Small intestine (tissue), 7 donors: ENCODE results near the gene RNF19B. TPM values are rescaled to one million over a fixed set of nuclear protein-coding genes. Genes with fewer than 3 reads are reported as not detected.

ENCODE experiments used
- DNase-seq, 2 donors: peaks; one replicate each; pipeline versions ENCODE4 v3.0.0 to v3.0.0-alpha.2; 2013
- FAIRE-seq: peaks from 2 replicates; lab custom pipeline; 2012; peaks lifted over from hg19 to GRCh38; lab: Jason Lieb, UNC
- H3K27ac ChIP-seq, 3 donors: one replicate each; pipeline ENCODE4 v1.5.1; 2013; ENCODE audit warnings: low read length in 2 of 3, mild to moderate bottlenecking in 2 of 3, control low read depth in 1 of 3, inconsistent platforms in 1 of 3, low read depth in 1 of 3, moderate library complexity in 1 of 3
- H3K27me3 ChIP-seq, 3 donors: one replicate each; pipeline ENCODE4 v1.6.1; 2013; ENCODE audit warnings: low read length in 3 of 3, inconsistent platforms in 1 of 3; ENCODE audit not compliant: control insufficient read depth in 3 of 3, insufficient read depth in 3 of 3
- H3K36me3 ChIP-seq, 3 donors: one replicate each; pipeline ENCODE4 v1.6.1; 2013; ENCODE audit warnings: low read length in 3 of 3, inconsistent platforms in 1 of 3, low read depth in 1 of 3, mild to moderate bottlenecking in 1 of 3, moderate library complexity in 1 of 3; ENCODE audit not compliant: control insufficient read depth in 3 of 3, insufficient read depth in 2 of 3
- H3K4me1 ChIP-seq, 3 donors: one replicate each; pipeline ENCODE4 v1.6.1; 2013; ENCODE audit warnings: low read length in 2 of 3, inconsistent platforms in 1 of 3, low read depth in 1 of 3, mild to moderate bottlenecking in 1 of 3, moderate library complexity in 1 of 3; ENCODE audit not compliant: control insufficient read depth in 3 of 3, insufficient read depth in 2 of 3
- H3K4me3 ChIP-seq, 3 donors: one replicate each; pipeline ENCODE4 v1.5.1; 2013; ENCODE audit warnings: low read length in 3 of 3, control low read depth in 1 of 3, inconsistent platforms in 1 of 3, low read depth in 1 of 3, mild to moderate bottlenecking in 1 of 3, moderate library complexity in 1 of 3
- H3K9me3 ChIP-seq, 2 donors: one replicate each; pipeline ENCODE4 v1.6.1; 2013; ENCODE audit warnings: low read depth in 1 of 2, low read length in 1 of 2; ENCODE audit not compliant: control insufficient read depth in 2 of 2, insufficient read depth in 1 of 2
- WGBS, 3 donors: extraction: QIAGEN DNeasy Blood & Tissue Kit; methylation state at CpG; one replicate each; pipeline ENCODE4 v1.1.7; 2013; 5-methylcytosine and 5-hydroxymethylcytosine counted together
- polyA plus RNA-seq, 4 donors: library from polyadenylated mRNA; stranded (reverse) in 3 of 4; unstranded in 1 of 4; fragments of 200-250 nt in 3 of 4; fragments of 120-200 nt in 1 of 4; gene quantifications; one replicate each; pipeline versions ENCODE4 v1.2.1 to v1.2.3, GENCODE V29; 2013
- donor health status: healthy with polysubstance abuse.
- donor health status: control.
- donor health status: control.
- donor health status: Bipolar disorder and iron deficiency.
- donor health status: healthy.

RNF19B gene
- polyA plus RNA-seq, 4 donors = 20.8 to 29.2 (median 28.9) TPM

DNA sequence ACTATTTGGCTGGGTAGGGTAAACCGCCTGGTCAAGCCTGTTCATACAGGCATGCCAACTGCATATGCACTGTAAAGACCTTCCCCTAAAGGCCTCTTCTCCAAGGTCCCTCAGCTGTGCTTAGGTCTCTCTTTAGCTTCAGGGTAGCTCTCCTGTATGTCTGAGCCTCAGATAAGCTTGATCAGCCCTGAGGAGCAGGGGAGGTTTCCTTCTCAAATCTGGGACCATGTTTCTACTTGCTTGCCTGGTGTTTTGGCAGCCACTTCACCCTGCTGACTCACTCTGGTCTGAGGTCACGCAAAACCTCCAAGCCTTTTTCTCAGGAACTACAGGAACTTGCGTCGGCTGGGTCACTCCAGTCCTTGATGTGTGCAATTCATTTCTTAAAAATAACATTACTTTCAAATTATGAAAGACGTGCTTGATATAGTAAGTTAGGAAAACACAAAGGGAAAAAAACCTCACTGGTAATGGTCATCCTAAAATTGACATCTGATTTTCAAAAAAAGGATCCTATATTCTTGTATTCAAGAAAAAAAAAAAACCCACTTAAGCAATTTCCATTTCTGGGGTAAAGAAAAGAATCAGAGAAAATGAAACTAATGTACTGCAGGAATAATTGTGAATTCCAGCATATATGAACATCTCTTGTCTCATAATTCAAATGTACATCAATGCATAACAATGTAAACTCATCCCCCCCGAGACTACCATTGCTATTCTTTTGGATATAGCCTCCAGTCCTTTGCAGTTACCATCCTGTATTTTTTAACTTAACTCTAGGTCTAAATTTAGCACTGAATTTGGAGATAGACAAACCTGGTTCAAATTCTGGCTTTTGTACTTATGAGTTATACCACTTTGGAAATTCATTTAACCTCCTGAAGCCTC is 24.8 kb upstream of the RNF19B start:
- DNase-seq (no peak), FAIRE-seq (no peak)
- 57 to 86% (median 73%) methylated on average over 6 of the region's 6 CpGs for WGBS, 3 donors
- Histone ChIP-seq H3K4me1 (peaks cover 0 to 19% (median 0%) of the 10 kb centered on the region in 3 donors), H3K4me3 (no peak overlapping the region), H3K36me3 (no peaks in the 10 kb centered on the region), H3K9me3 (no peaks in the 10 kb centered on the region), H3K27ac (peak overlapping the region in 1 of 3 donors; percentile 18), H3K27me3 (no peaks in the 10 kb centered on the region)

DNA sequence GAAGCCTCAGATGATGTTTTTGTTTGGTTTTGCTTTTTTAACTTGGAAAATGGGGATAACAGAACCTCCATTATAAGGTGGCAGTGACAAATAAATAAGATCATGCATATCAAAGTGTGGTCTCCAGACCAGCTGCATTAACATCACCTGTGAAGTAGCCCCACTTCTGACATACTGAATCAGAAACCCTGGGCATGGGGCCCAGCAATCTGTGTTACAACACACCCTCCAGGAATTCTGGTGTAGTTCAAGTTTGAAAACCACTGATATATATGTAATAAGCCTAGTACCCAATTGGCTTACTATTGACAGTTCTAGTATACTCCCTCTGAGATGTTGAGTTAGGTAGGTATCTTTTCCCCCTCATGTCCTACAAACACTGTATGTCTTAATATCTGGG is 24.1 kb upstream of the RNF19B start:
- Histone ChIP-seq H3K9me3 (no peaks in the 10 kb centered on the region), H3K4me1 (peaks cover 0 to 19% (median 0%) of the 10 kb centered on the region in 3 donors), H3K4me3 (no peak overlapping the region), H3K27ac (peak overlapping the region in 1 of 3 donors; percentile 18), H3K27me3 (no peaks in the 10 kb centered on the region), H3K36me3 (no peaks in the 10 kb centered on the region)
- DNase-seq = no peak
- FAIRE-seq = no peak

DNA sequence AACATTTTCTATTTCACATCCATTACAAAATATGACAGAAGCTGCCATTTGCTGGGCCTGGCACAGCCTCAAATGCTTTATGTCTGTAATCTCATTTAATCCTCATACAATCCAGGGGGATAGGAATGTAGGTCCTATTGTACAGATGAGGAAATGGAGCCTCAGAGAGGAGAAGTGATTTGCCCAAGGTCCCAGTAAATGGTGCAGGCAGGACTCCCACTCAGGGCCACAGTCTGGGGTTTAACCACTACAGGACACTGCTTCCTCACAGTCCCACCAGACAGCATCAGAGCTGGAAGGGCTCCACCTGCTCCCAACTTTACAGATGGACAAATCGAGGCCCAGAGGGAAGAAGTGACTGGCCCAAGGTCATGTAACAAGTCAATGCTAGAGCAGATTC is 20.6 kb upstream of the RNF19B start:
- no peak for DNase-seq
- Histone ChIP-seq H3K4me3 (no peak overlapping the region), H3K27ac (no peak overlapping the region), H3K36me3 (no peaks in the 10 kb centered on the region), H3K4me1 (peaks cover 0 to 14% (median 0%) of the 10 kb centered on the region in 3 donors), H3K9me3 (no peaks in the 10 kb centered on the region), H3K27me3 (no peaks in the 10 kb centered on the region)
- 88 to 100% (median 96%) methylated on average over 1 of the region's 1 CpG for WGBS, 3 donors
- FAIRE-seq = no peak

DNA sequence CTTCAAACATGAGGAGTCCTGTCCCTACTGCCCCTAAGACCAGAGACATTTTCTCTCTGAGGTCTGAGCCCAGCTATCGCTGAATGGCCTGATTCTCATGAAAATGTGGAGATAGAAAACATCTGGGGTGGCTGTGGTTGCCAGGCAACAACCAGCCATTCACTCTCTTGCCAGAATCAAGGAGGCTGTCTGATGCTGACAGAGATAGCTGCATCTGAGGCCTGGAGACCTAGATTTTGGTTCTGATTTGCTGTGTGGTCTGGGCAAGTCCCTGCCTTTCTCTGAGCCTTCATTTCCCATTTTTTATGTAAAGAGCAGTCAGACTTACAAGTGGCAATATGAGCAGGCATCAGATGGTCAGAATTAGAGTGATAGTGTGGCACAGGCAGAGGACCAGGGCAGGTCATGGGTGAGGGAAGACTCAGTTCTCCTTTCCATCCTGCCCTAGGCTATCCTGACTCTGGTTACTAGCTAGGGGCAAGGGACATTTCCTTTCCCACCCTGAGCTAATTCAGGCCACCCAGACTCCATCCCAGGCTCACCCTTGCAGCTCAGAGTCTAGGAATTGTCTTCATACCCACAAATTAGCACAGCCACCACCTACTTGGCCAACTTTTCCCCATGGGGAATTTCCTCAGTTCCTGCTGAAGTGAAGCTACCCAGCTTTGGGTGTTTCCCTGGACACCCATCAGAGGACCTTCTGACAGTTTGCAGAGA is 20.0 kb upstream of the RNF19B start:
- peak overlapping the region in 1 of 3 donors; percentile 8 for H3K27ac ChIP-seq
- H3K27me3 ChIP-seq = no peaks in the 10 kb centered on the region
- H3K4me1 ChIP-seq = peaks cover 0 to 14% (median 0%) of the 10 kb centered on the region in 3 donors
- no peaks in the 10 kb centered on the region for H3K9me3 ChIP-seq
- no peaks in the 10 kb centered on the region for H3K36me3 ChIP-seq
- no peak for FAIRE-seq
- DNase-seq = no peak
- 51 to 100% (median 74%) methylated on average over 1 of the region's 1 CpG for WGBS, 3 donors
- H3K4me3 ChIP-seq = no peak overlapping the region

DNA sequence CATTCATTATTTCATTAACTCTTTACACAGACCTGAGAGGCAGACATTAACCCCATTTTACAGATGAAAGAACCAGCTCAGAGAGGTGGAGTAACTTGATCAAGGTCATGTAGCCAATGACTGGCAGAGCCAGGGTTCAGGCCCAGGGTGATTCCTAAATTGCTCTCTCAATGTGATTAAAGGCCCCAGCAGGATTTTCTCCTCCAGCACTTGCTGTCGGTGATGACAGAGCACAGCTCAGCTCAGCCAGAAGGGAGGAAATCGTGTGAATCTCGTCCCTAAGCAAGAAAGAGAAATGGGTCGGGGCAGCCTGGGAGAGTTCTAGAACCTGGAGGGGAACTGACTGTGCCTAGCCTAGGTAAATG is 19.5 kb upstream of the RNF19B start:
- no peak for FAIRE-seq
- WGBS, 3 donors = 66 to 86% (median 82%) methylated on average over 4 of the region's 4 CpGs

DNA sequence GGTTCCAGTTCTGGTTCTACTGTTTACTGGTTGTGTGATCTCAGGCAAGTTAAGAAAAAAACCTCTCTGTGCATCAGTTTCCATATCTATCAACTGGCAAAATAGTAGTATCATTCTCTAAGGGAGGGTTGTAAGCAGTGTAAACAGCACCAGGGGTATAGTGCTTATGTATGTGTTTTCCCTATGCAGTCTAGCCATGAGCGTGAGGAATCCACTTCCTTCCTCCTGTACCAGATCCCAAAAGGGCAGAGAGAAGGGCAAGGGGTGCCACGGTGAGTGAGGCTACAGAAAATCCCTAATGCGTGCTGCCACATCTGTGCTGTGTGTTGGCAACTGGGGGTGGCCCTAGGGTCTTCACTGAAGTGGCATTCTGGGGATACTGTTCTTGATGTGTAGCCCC is 18.4 kb upstream of the RNF19B start:
- Histone ChIP-seq H3K36me3 (no peaks in the 10 kb centered on the region), H3K27me3 (no peaks in the 10 kb centered on the region), H3K4me3 (no peak overlapping the region), H3K27ac (no peak overlapping the region), H3K9me3 (peaks cover 0 to 2% of the 10 kb centered on the region in 2 donors), H3K4me1 (peaks cover 0 to 14% (median 0%) of the 10 kb centered on the region in 3 donors)
- no peak for FAIRE-seq
- WGBS, 3 donors = 83 to 93% (median 90%) methylated on average over 3 of the region's 3 CpGs
- no peak for DNase-seq

More for the DNA sequence above, 19.5 kb upstream of the RNF19B start:
- Histone ChIP-seq H3K27ac (no peak overlapping the region), H3K4me3 (no peak overlapping the region), H3K36me3 (no peaks in the 10 kb centered on the region), H3K27me3 (no peaks in the 10 kb centered on the region), H3K9me3 (no peaks in the 10 kb centered on the region), H3K4me1 (peaks cover 0 to 14% (median 0%) of the 10 kb centered on the region in 3 donors)
- DNase-seq = no peak

DNA sequence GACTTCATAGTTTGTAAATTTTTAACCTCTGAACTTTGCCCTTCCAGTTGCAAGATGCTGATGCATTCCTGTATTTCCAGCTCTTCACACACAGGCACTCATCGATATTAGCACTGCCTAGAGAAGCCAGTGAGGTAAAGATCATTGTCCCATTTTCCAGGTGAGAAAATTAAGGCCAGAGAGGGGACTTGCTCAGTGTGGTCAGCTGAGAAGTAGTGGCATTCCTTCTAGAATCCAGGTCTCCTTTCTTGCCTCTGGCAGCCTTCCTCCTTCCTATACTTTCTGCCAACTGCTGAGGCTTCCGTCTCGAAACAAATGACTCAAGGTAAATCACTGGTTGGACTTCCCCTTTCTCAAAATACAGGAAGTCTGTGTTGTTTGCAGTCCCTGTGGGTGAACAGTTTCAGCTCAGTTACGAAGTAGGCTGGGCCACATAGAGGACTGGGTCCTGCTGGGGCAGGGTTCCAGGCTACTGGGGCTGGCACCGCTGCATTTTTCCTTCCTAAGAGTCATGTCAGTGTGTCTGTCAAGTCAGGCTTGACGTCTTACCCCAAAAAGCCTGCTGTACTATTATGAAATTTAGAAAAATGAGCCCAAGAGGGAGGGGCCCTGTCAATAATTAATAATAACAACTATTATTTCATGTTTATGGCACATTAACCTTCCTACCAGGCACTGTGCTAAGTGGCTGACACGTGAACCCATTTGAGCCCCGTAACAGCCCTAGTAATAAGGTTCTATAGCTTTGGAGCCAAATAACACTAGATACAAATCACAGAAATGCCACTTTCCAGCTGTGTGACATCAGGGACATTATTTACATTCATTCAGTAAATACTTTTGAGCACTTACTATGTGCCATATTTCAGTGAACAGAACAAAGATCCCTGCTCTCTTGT is 16.6 kb upstream of the RNF19B start:
- DNase-seq (peak; percentile 54 to 93), FAIRE-seq (no peak)
- H3K27me3 ChIP-seq = no peaks in the 10 kb centered on the region
- H3K4me3 ChIP-seq = no peak overlapping the region
- H3K9me3 ChIP-seq = peaks cover 0 to 2% of the 10 kb centered on the region in 2 donors
- peaks cover 0 to 14% (median 0%) of the 10 kb centered on the region in 3 donors for H3K4me1 ChIP-seq
- 5 to 17% (median 6%) methylated on average over 8 of the region's 8 CpGs for WGBS, 3 donors
- H3K27ac ChIP-seq = peak overlapping the region; percentile 26 to 95 (median 95)
- no peaks in the 10 kb centered on the region for H3K36me3 ChIP-seq

DNA sequence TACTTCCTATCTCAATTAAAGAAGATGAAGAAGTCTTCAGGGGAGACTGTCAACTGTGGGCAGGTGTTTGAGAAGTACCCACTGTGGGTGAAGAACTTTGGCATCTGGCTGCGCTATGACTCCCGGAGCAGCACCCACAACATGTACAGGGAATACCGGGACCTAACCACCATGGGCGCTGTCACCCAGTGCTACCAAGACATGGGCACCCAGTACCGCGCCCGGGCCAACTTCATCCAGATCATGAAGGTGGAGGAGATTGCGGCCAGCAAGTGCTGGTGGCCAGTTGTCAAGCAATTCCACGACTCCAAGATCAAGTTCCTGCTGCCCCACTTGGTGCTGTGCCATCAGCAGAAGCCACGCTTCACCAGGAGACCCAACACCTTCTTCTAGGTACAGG is 15.5 kb upstream of the RNF19B start:
- WGBS, 3 donors = 90 to 96% (median 96%) methylated on average over 10 of the region's 10 CpGs
- H3K9me3 ChIP-seq = peaks cover 0 to 2% of the 10 kb centered on the region in 2 donors
- H3K4me3 ChIP-seq = no peak overlapping the region
- no peak for FAIRE-seq
- H3K4me1 ChIP-seq = peaks cover 0 to 14% (median 0%) of the 10 kb centered on the region in 3 donors
- H3K36me3 ChIP-seq = no peaks in the 10 kb centered on the region
- no peaks in the 10 kb centered on the region for H3K27me3 ChIP-seq
- no peak for DNase-seq
- H3K27ac ChIP-seq = peak overlapping the region in 1 of 3 donors; percentile 95
